Lower leg skin (tissue), 3 donors: ENCODE results near the gene COX7A2.

Source experiments
- POLR2A ChIP-seq, 2 donors: fragments of 450-650 bp; IDR thresholded peaks; one replicate each; pipeline ENCODE4 v1.6.1; 2016 to 2017; ENCODE audit warnings: antibody characterized with exemption in 2 of 2, mild to moderate bottlenecking in 1 of 2, moderate library complexity in 1 of 2
- TF ChIP-seq, protein P1 (sequence below), 3 donors: fragments of 450-650 bp; IDR thresholded peaks; one replicate each; pipeline ENCODE4 v1.5.1; 2016; ENCODE audit warnings: antibody characterized with exemption in 3 of 3, mild to moderate bottlenecking in 3 of 3, moderate library complexity in 2 of 3

DNA sequence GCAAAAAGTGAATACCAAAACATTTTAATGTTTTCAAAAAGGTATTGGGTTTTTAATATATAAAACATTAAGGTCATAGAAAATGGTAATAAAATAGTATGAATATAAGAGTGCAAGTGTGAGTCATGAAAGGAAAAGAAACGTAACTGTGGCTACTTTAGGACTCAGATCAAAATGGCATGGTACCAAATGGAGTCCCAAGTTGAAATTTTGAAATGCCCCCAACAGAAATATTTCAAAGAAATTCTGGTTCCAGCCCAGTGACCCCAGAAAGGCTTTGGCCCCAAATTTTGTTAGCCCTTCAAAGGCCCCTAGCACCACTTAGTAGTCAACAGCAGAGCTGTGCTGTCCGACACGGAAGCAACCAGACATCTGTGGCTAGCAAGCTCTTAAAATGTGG, 43.7 kb downstream of the COX7A2 start:
- no peak for TF ChIP-seq POLR2A (IDR thresholded peaks at IDR 0.05)
- TF ChIP-seq, protein P1, sequence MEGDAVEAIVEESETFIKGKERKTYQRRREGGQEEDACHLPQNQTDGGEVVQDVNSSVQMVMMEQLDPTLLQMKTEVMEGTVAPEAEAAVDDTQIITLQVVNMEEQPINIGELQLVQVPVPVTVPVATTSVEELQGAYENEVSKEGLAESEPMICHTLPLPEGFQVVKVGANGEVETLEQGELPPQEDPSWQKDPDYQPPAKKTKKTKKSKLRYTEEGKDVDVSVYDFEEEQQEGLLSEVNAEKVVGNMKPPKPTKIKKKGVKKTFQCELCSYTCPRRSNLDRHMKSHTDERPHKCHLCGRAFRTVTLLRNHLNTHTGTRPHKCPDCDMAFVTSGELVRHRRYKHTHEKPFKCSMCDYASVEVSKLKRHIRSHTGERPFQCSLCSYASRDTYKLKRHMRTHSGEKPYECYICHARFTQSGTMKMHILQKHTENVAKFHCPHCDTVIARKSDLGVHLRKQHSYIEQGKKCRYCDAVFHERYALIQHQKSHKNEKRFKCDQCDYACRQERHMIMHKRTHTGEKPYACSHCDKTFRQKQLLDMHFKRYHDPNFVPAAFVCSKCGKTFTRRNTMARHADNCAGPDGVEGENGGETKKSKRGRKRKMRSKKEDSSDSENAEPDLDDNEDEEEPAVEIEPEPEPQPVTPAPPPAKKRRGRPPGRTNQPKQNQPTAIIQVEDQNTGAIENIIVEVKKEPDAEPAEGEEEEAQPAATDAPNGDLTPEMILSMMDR (IDR thresholded peaks at IDR 0.05) = no peak
